T-helper 17 cell (primary cell): ENCODE measurements around the gene TRMT112. TPM values are rescaled to one million over a fixed set of nuclear protein-coding genes. Genes with fewer than 3 reads are reported as not detected.

ENCODE experiments used
- ATAC-seq: fragments of 150-1000 bp; cut with Tn5 transposase; 2 replicates; pipeline ENCODE4 v1.10.0; 2021; ENCODE audit warnings: mild to moderate bottlenecking, moderate library complexity
- DNase-seq, 3 donors: peaks; one replicate each; pipeline versions ENCODE4 v3.0.0 to v3.0.0-alpha.2; 2020 to 2021
- H3K9me3 ChIP-seq: one replicate; pipeline ENCODE4 v1.7.0; 2013; ENCODE audit warnings: low read length, mild to moderate bottlenecking; ENCODE audit not compliant: control insufficient read depth, poor library complexity, severe bottlenecking
- H3K27ac Mint-ChIP-seq: one replicate; pipeline ENCODE4 v1.8.0; 2022; ENCODE audit warnings: mild to moderate bottlenecking, moderate library complexity, mixed read lengths
- H3K27me3 Mint-ChIP-seq: one replicate; pipeline ENCODE4 v1.8.0; 2022; ENCODE audit warnings: mixed read lengths
- H3K36me3 Mint-ChIP-seq: one replicate; pipeline ENCODE4 v1.8.0; 2022; ENCODE audit warnings: low read depth, mixed read lengths
- H3K4me1 Mint-ChIP-seq: one replicate; pipeline ENCODE4 v1.8.0; 2022; ENCODE audit warnings: mild to moderate bottlenecking, mixed read lengths
- H3K4me3 Mint-ChIP-seq: one replicate; pipeline ENCODE4 v1.8.0; 2022; ENCODE audit warnings: mild to moderate bottlenecking, moderate library complexity, mixed read lengths
- total RNA-seq, 4 donors: library from RNA in 2 of 4; stranded (reverse) in 2 of 4; gene quantifications; one replicate each; pipeline ENCODE4 v1.2.3 and lab custom pipeline; 2022 to 2026

Gene TRMT112
- total RNA-seq, 2 donors from 2014 or later = 95.4 to 110 TPM

- no peak for DNase-seq
Observed at GRCh38 chr11:64343767-64344559, 26.6 kb upstream of the TRMT112 start.

GRCh38 chr11:64342869-64343745 is 25.7 kb upstream of the TRMT112 start:
- H3K9me3 ChIP-seq = no peaks in the 10 kb centered on the region
- Mint-ChIP-seq H3K4me1 (peaks cover 29% of the 10 kb centered on the region), H3K27me3 (no peaks in the 10 kb centered on the region), H3K36me3 (peaks cover 3% of the 10 kb centered on the region), H3K27ac (no peak overlapping the region), H3K4me3 (peak overlapping the region; percentile 68)
- DNase-seq = no peak
- no peak for ATAC-seq

More at GRCh38 chr11:64343767-64344559, 26.6 kb upstream of the TRMT112 start:
- no peaks in the 10 kb centered on the region for H3K27me3 Mint-ChIP-seq
- H3K4me1 Mint-ChIP-seq = peaks cover 28% of the 10 kb centered on the region
- H3K4me3 Mint-ChIP-seq = no peak overlapping the region
- H3K9me3 ChIP-seq = no peaks in the 10 kb centered on the region
- no peak for ATAC-seq
- peak overlapping the region; percentile 43 for H3K27ac Mint-ChIP-seq
- peaks cover 3% of the 10 kb centered on the region for H3K36me3 Mint-ChIP-seq

GRCh38 chr11:64341851-64342791 is 24.8 kb upstream of the TRMT112 start:
- peaks cover 3% of the 10 kb centered on the region for H3K36me3 Mint-ChIP-seq
- DNase-seq (peak; percentile 83 to 89 (median 88)), ATAC-seq (peak; percentile 69)
- no peaks in the 10 kb centered on the region for H3K27me3 Mint-ChIP-seq
- H3K9me3 ChIP-seq = no peaks in the 10 kb centered on the region
- H3K4me1 Mint-ChIP-seq = peaks cover 27% of the 10 kb centered on the region
- H3K4me3 Mint-ChIP-seq = peak overlapping the region; percentile 95
- H3K27ac Mint-ChIP-seq = peak overlapping the region; percentile 98

GRCh38 chr11:64341429-64341828 is 24.1 kb upstream of the TRMT112 start:
- Mint-ChIP-seq H3K27ac (peak overlapping the region; percentile 98), H3K4me3 (peak overlapping the region; percentile 95), H3K36me3 (peaks cover 3% of the 10 kb centered on the region), H3K4me1 (peaks cover 29% of the 10 kb centered on the region), H3K27me3 (no peaks in the 10 kb centered on the region)
- no peak for ATAC-seq
- no peaks in the 10 kb centered on the region for H3K9me3 ChIP-seq
- DNase-seq = no peak

GRCh38 chr11:64340671-64341335 is 23.4 kb upstream of the TRMT112 start:
- peak overlapping the region; percentile 95 for H3K4me3 Mint-ChIP-seq
- H3K36me3 Mint-ChIP-seq = peaks cover 3% of the 10 kb centered on the region
- H3K9me3 ChIP-seq = no peaks in the 10 kb centered on the region
- peak; percentile 47 for ATAC-seq
- DNase-seq = peak; percentile 67 to 69 (median 68)
- H3K27me3 Mint-ChIP-seq = no peaks in the 10 kb centered on the region
- peak overlapping the region; percentile 98 for H3K27ac Mint-ChIP-seq
- peaks cover 29% of the 10 kb centered on the region for H3K4me1 Mint-ChIP-seq

GRCh38 chr11:64339754-64340408 is 22.5 kb upstream of the TRMT112 start, which contains the start of gene CCDC88B:
Gene CCDC88B, plus strand, starts transcription at chr11:64340204. Its CDS starts 63 bp downstream, at chr11:64340267.
- no peaks in the 10 kb centered on the region for H3K27me3 Mint-ChIP-seq
- H3K4me1 Mint-ChIP-seq = peaks cover 27% of the 10 kb centered on the region
- H3K36me3 Mint-ChIP-seq = no peaks in the 10 kb centered on the region
- ATAC-seq = peak; percentile 93
- H3K4me3 Mint-ChIP-seq = peak within 1 kb of the TSS; percentile 95
- peak; percentile 81 to 85 (median 83) for DNase-seq
- no peaks in the 10 kb centered on the region for H3K9me3 ChIP-seq
- peak within 1 kb of the TSS; percentile 98 for H3K27ac Mint-ChIP-seq

- ATAC-seq (no peak), DNase-seq (no peak)
- Mint-ChIP-seq H3K27me3 (no peaks in the 10 kb centered on the region), H3K4me3 (peak overlapping the region; percentile 95), H3K4me1 (peaks cover 27% of the 10 kb centered on the region), H3K36me3 (no peaks in the 10 kb centered on the region), H3K27ac (peak overlapping the region; percentile 98)
- H3K9me3 ChIP-seq = no peaks in the 10 kb centered on the region
Observed at GRCh38 chr11:64339286-64339685, 21.9 kb upstream of the TRMT112 start.

- Mint-ChIP-seq H3K27ac (peak overlapping the region; percentile 98), H3K4me3 (no peak overlapping the region), H3K27me3 (no peaks in the 10 kb centered on the region), H3K4me1 (peaks cover 27% of the 10 kb centered on the region), H3K36me3 (no peaks in the 10 kb centered on the region)
- H3K9me3 ChIP-seq = no peaks in the 10 kb centered on the region
- ATAC-seq (no peak), DNase-seq (no peak)
Observed at GRCh38 chr11:64338716-64339115, 21.4 kb upstream of the TRMT112 start.

- H3K27me3 Mint-ChIP-seq = no peaks in the 10 kb centered on the region
- DNase-seq = no peak
- no peak for ATAC-seq
- H3K9me3 ChIP-seq = no peaks in the 10 kb centered on the region
- no peaks in the 10 kb centered on the region for H3K36me3 Mint-ChIP-seq
- H3K27ac Mint-ChIP-seq = no peak overlapping the region
- peak overlapping the region; percentile 33 for H3K4me3 Mint-ChIP-seq
- peaks cover 25% of the 10 kb centered on the region for H3K4me1 Mint-ChIP-seq
Observed at GRCh38 chr11:64337538-64338249, 20.3 kb upstream of the TRMT112 start.

- ATAC-seq = no peak
- no peak for DNase-seq
- H3K4me3 Mint-ChIP-seq = no peak overlapping the region
Observed at GRCh38 chr11:64334764-64335735, 17.7 kb upstream of the TRMT112 start.

More at GRCh38 chr11:64334764-64335735, 17.7 kb upstream of the TRMT112 start:
- Mint-ChIP-seq H3K36me3 (no peaks in the 10 kb centered on the region), H3K4me1 (peaks cover 24% of the 10 kb centered on the region), H3K27ac (no peak overlapping the region), H3K27me3 (no peaks in the 10 kb centered on the region)
- no peaks in the 10 kb centered on the region for H3K9me3 ChIP-seq
